Lower leg skin (tissue), 3 donors: Measurements from ENCODE around the gene DGKD.

Experiments used
- CTCF ChIP-seq, 3 donors: fragments of 450-650 bp; IDR thresholded peaks; one replicate each; pipeline ENCODE4 v1.5.1; 2016; ENCODE audit warnings: antibody characterized with exemption in 3 of 3, mild to moderate bottlenecking in 3 of 3, moderate library complexity in 2 of 3
- POLR2A ChIP-seq, 2 donors: fragments of 450-650 bp; IDR thresholded peaks; one replicate each; pipeline ENCODE4 v1.6.1; 2016 to 2017; ENCODE audit warnings: antibody characterized with exemption in 2 of 2, mild to moderate bottlenecking in 1 of 2, moderate library complexity in 1 of 2

DNA sequence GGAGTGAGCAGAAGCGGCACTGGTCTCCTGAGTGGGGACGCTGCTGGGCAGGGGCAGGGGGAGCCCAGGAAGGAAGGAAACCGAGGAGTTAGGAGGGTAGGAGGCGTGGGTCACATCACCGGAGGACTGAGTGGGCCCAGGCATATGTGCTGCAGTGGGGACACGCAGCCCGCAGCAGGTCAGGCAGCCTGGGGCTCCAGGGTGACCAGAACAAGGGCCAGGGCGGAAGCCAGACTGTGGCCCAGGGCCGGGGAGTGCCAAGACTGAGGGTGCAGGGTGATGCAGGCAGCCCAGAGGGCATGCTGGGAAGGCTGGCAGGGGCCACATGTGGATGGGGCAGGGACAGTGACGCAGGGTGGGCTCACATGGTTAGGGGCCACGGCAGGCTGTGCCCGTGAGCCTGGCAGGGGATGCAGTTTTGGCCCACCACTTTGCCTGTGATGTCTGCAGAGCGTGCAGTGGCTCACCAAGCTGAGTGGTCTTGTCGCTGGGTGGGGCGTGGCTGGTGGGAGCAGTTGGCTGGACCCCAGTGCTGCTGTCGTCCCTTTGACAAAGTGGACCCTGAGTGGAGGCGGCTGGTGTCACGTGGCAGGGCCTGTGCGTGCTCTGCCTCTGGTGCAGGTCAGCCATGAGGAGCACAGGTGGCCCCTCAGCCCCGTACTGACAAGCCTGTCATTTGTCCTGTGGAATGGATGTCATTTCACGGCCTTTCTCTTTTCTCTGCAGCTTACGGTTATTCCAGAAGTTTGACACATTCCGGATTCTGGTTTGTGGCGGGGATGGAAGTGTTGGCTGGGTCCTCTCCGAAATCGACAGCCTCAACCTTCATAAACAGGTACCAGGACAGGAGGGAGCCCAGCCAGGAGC lies 87.1 kb downstream of the DGKD start:
- TF ChIP-seq CTCF (IDR thresholded peaks at IDR 0.05) (no peak), POLR2A (IDR thresholded peaks at IDR 0.05) (no peak)
